GM19035 (cell line): ENCODE results near the gene RPS3.

Source experiments
- ATAC-seq: cut with Tn5 transposase; IDR thresholded peaks from one replicate; pipeline ENCODE4 v1.9.1; 2021; ENCODE audit not compliant: unreplicated experiment

The RPS3 gene

DNA sequence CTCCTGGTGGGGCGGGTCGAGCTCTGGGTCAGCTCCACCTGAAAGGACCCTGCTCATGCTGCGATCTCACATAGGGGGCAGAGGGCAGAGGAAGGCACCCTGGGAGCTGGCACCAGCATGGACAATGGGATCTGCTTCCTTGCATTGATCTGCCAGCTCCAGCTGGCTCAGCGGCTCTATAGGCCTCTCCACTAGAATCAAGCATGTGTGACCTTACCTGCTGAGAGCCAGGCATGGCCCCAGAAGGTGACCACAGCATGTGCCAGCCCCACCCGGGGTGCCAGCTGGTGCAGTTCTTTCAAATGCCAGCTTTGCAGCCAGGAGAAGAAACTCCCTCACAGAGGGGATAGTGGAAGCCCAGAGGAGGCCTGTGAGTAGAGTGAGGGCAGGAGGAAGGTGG lies 55.7 kb downstream of the RPS3 start:
- no peak for ATAC-seq
